ENCODE measurements around the gene CFAP20DC. TPM values are rescaled to one million over a fixed set of nuclear protein-coding genes. Genes with fewer than 3 reads are reported as not detected.

The CFAP20DC gene
- polyA plus RNA-seq, 3 donors from 2014 or later: not detected

- Mint-ChIP-seq H3K9me3 (no peaks in the 10 kb centered on the region), H3K27ac (no peak overlapping the region), H3K36me3 (no peaks in the 10 kb centered on the region), H3K4me3 (no peak overlapping the region), H3K4me1 (no peaks in the 10 kb centered on the region), H3K27me3 (ENCODE audit: low read depth in 3 of 3) (peaks cover 1 to 9% (median 2%) of the 10 kb centered on the region in 3 donors)
- DNase-seq: no peak
These were observed 301.8 kb downstream of the CFAP20DC start for GRCh38 chr3:58748024-58748423.

- no peaks in the 10 kb centered on the region for H3K36me3 Mint-ChIP-seq
- no peaks in the 10 kb centered on the region for H3K4me1 Mint-ChIP-seq
- no peak for DNase-seq
- no peak overlapping the region for H3K4me3 Mint-ChIP-seq
- H3K9me3 Mint-ChIP-seq: no peaks in the 10 kb centered on the region
- H3K27me3 Mint-ChIP-seq (ENCODE audit: low read depth in 3 of 3): peaks cover 1 to 9% (median 2%) of the 10 kb centered on the region in 3 donors
- H3K27ac Mint-ChIP-seq: no peak overlapping the region
These were observed 303.1 kb downstream of the CFAP20DC start for GRCh38 chr3:58746758-58747157.

GRCh38 chr3:58743296-58743695 lies 306.5 kb downstream of the CFAP20DC start:
- H3K4me1 Mint-ChIP-seq: no peaks in the 10 kb centered on the region
- H3K27me3 Mint-ChIP-seq (ENCODE audit: low read depth in 3 of 3): peaks cover 0 to 9% (median 4%) of the 10 kb centered on the region in 3 donors
- no peaks in the 10 kb centered on the region for H3K9me3 Mint-ChIP-seq
- DNase-seq: no peak
- no peak overlapping the region for H3K27ac Mint-ChIP-seq
- no peaks in the 10 kb centered on the region for H3K36me3 Mint-ChIP-seq
- H3K4me3 Mint-ChIP-seq: no peak overlapping the region

- no peak overlapping the region for H3K27ac Mint-ChIP-seq
- no peaks in the 10 kb centered on the region for H3K36me3 Mint-ChIP-seq
- no peak overlapping the region for H3K4me3 Mint-ChIP-seq
- H3K9me3 Mint-ChIP-seq: no peaks in the 10 kb centered on the region
- no peaks in the 10 kb centered on the region for H3K4me1 Mint-ChIP-seq
- peaks cover 0 to 9% (median 4%) of the 10 kb centered on the region in 3 donors for H3K27me3 Mint-ChIP-seq (ENCODE audit: low read depth in 3 of 3)
- no peak for DNase-seq
These were observed 307.6 kb downstream of the CFAP20DC start for GRCh38 chr3:58742239-58742638.

GRCh38 chr3:58737644-58738043 lies 312.2 kb downstream of the CFAP20DC start:
- Mint-ChIP-seq H3K9me3 (peaks cover 0 to 2% (median 0%) of the 10 kb centered on the region in 6 donors), H3K27ac (no peak overlapping the region), H3K27me3 (ENCODE audit: low read depth in 3 of 3) (peaks cover 0 to 2% (median 0%) of the 10 kb centered on the region in 3 donors), H3K36me3 (no peaks in the 10 kb centered on the region), H3K4me3 (no peak overlapping the region), H3K4me1 (no peaks in the 10 kb centered on the region)
- DNase-seq: no peak

GRCh38 chr3:58731673-58732072 lies 318.2 kb downstream of the CFAP20DC start:
- DNase-seq: no peak
- Mint-ChIP-seq H3K4me1 (no peaks in the 10 kb centered on the region), H3K27ac (no peak overlapping the region), H3K36me3 (no peaks in the 10 kb centered on the region), H3K27me3 (ENCODE audit: low read depth in 3 of 3) (no peaks in the 10 kb centered on the region), H3K4me3 (no peak overlapping the region), H3K9me3 (peaks cover 0 to 2% (median 0%) of the 10 kb centered on the region in 6 donors)

- Mint-ChIP-seq H3K4me1 (no peaks in the 10 kb centered on the region), H3K36me3 (no peaks in the 10 kb centered on the region), H3K4me3 (no peak overlapping the region), H3K27ac (no peak overlapping the region), H3K27me3 (ENCODE audit: low read depth in 3 of 3) (peaks cover 0 to 1% (median 0%) of the 10 kb centered on the region in 3 donors), H3K9me3 (no peaks in the 10 kb centered on the region)
- no peak for DNase-seq
These were observed 321.1 kb downstream of the CFAP20DC start for GRCh38 chr3:58728723-58729122.

GRCh38 chr3:58725326-58725853 lies 324.4 kb downstream of the CFAP20DC start:
- H3K4me3 Mint-ChIP-seq: no peak overlapping the region
- no peak for DNase-seq
- peaks cover 0 to 1% (median 0%) of the 10 kb centered on the region in 3 donors for H3K27me3 Mint-ChIP-seq (ENCODE audit: low read depth in 3 of 3)
- H3K9me3 Mint-ChIP-seq: no peaks in the 10 kb centered on the region
- no peak overlapping the region for H3K27ac Mint-ChIP-seq
- H3K36me3 Mint-ChIP-seq: no peaks in the 10 kb centered on the region
- no peaks in the 10 kb centered on the region for H3K4me1 Mint-ChIP-seq

GRCh38 chr3:58724336-58724735 lies 325.5 kb downstream of the CFAP20DC start:
- no peaks in the 10 kb centered on the region for H3K36me3 Mint-ChIP-seq
- H3K9me3 Mint-ChIP-seq: peaks cover 0 to 2% (median 0%) of the 10 kb centered on the region in 6 donors
- H3K27me3 Mint-ChIP-seq (ENCODE audit: low read depth in 3 of 3): peaks cover 0 to 2% (median 1%) of the 10 kb centered on the region in 3 donors
- no peak overlapping the region for H3K4me3 Mint-ChIP-seq
- no peaks in the 10 kb centered on the region for H3K4me1 Mint-ChIP-seq
- no peak for DNase-seq
- no peak overlapping the region for H3K27ac Mint-ChIP-seq

- no peak for DNase-seq
- Mint-ChIP-seq H3K9me3 (peaks cover 0 to 2% (median 0%) of the 10 kb centered on the region in 6 donors), H3K4me1 (no peaks in the 10 kb centered on the region), H3K4me3 (no peak overlapping the region), H3K36me3 (no peaks in the 10 kb centered on the region), H3K27me3 (ENCODE audit: low read depth in 3 of 3) (peaks cover 0 to 2% (median 1%) of the 10 kb centered on the region in 3 donors), H3K27ac (no peak overlapping the region)
These were observed 326.7 kb downstream of the CFAP20DC start for GRCh38 chr3:58723173-58723572.

- Mint-ChIP-seq H3K4me3 (no peak overlapping the region), H3K4me1 (no peaks in the 10 kb centered on the region), H3K36me3 (no peaks in the 10 kb centered on the region), H3K9me3 (peaks cover 0 to 2% (median 0%) of the 10 kb centered on the region in 6 donors), H3K27me3 (ENCODE audit: low read depth in 3 of 3) (peaks cover 0 to 2% (median 1%) of the 10 kb centered on the region in 3 donors), H3K27ac (no peak overlapping the region)
- DNase-seq: no peak
These were observed 327.3 kb downstream of the CFAP20DC start for GRCh38 chr3:58722561-58722960.

GRCh38 chr3:58720526-58720925 lies 329.3 kb downstream of the CFAP20DC start:
- Mint-ChIP-seq H3K27ac (no peak overlapping the region), H3K27me3 (ENCODE audit: low read depth in 3 of 3) (peaks cover 0 to 3% (median 2%) of the 10 kb centered on the region in 3 donors), H3K9me3 (peaks cover 0 to 2% (median 0%) of the 10 kb centered on the region in 6 donors), H3K36me3 (no peaks in the 10 kb centered on the region), H3K4me3 (no peak overlapping the region), H3K4me1 (no peaks in the 10 kb centered on the region)
- no peak for DNase-seq

- Mint-ChIP-seq H3K4me3 (no peak overlapping the region), H3K4me1 (no peaks in the 10 kb centered on the region), H3K27ac (no peak overlapping the region), H3K27me3 (ENCODE audit: low read depth in 3 of 3) (peaks cover 0 to 2% (median 2%) of the 10 kb centered on the region in 3 donors), H3K9me3 (peaks cover 0 to 2% (median 0%) of the 10 kb centered on the region in 6 donors), H3K36me3 (no peaks in the 10 kb centered on the region)
- DNase-seq: no peak
These were observed 330.1 kb downstream of the CFAP20DC start for GRCh38 chr3:58719684-58720083.

- no peak for DNase-seq
- H3K4me1 Mint-ChIP-seq: no peaks in the 10 kb centered on the region
- H3K27me3 Mint-ChIP-seq (ENCODE audit: low read depth in 3 of 3): peaks cover 0 to 3% (median 2%) of the 10 kb centered on the region in 3 donors
- no peak overlapping the region for H3K27ac Mint-ChIP-seq
- H3K36me3 Mint-ChIP-seq: no peaks in the 10 kb centered on the region
- no peaks in the 10 kb centered on the region for H3K9me3 Mint-ChIP-seq
- no peak overlapping the region for H3K4me3 Mint-ChIP-seq
These were observed 336.0 kb downstream of the CFAP20DC start for GRCh38 chr3:58713715-58714401.
